Stimulated activated CD4-positive, alpha-beta T cell treated with anti-CD3 and anti-CD28 coated beads, Interleukin-15, amount 100 ng/mL, for 1 hour (primary cell): Measurements from ENCODE around the gene ATP7B.

Experiments used
- DNase-seq, 2 donors: peaks; one replicate each; pipeline ENCODE4 v3.0.0-alpha.2; 2020; ENCODE audit warnings: low read depth in 1 of 2, low spot score in 1 of 2

Gene ATP7B

GRCh38 chr13:51978796-51979556 lies 32.3 kb downstream of the ATP7B start:
- no peak for DNase-seq

- DNase-seq: no peak
Observed at GRCh38 chr13:51977625-51978024, 33.6 kb downstream of the ATP7B start.

GRCh38 chr13:51976890-51977289 lies 34.4 kb downstream of the ATP7B start:
- no peak for DNase-seq

GRCh38 chr13:51976423-51976822 lies 34.8 kb downstream of the ATP7B start:
- DNase-seq: no peak

GRCh38 chr13:51974482-51974881 lies 36.8 kb downstream of the ATP7B start:
- DNase-seq: no peak

GRCh38 chr13:51971520-51972426 lies 39.5 kb downstream of the ATP7B start:
- DNase-seq: no peak

GRCh38 chr13:51970349-51970748 lies 40.9 kb downstream of the ATP7B start:
- no peak for DNase-seq

- no peak for DNase-seq
Observed at GRCh38 chr13:51967482-51968446, 43.5 kb downstream of the ATP7B start.

GRCh38 chr13:51966186-51966585 lies 45.1 kb downstream of the ATP7B start:
- DNase-seq: no peak

GRCh38 chr13:51961493-51962403 lies 49.5 kb downstream of the ATP7B start:
- DNase-seq: no peak

GRCh38 chr13:51960766-51961165 lies 50.5 kb downstream of the ATP7B start:
- no peak for DNase-seq

GRCh38 chr13:51959773-51960172 lies 51.5 kb downstream of the ATP7B start:
- DNase-seq: no peak

GRCh38 chr13:51958217-51958547 lies 53.1 kb downstream of the ATP7B start:
- DNase-seq: no peak

GRCh38 chr13:51957377-51958216 lies 53.7 kb downstream of the ATP7B start:
- DNase-seq: no peak

- no peak for DNase-seq
Observed at GRCh38 chr13:51956717-51957116, 54.5 kb downstream of the ATP7B start.

- no peak for DNase-seq
Observed at GRCh38 chr13:51955816-51956603, 55.2 kb downstream of the ATP7B start.

GRCh38 chr13:51955281-51955771 lies 55.9 kb downstream of the ATP7B start:
- no peak for DNase-seq
